T47D (cell line): ENCODE measurements around the gene MAPK1.
"Not testable (repeated sequence)": the region's sequence is repeated elsewhere in the genome, so short reads cannot be mapped to it uniquely, and the experiment has no call there.

Source experiments
- DNase-seq, 2 experiments: peaks; one replicate each; pipeline versions ENCODE4 v3.0.0 to v3.0.0-alpha.2; 2011 to 2012; ENCODE audit warnings: low read depth in 1 of 2, low spot score in 1 of 2
- JUND ChIP-seq: IDR thresholded peaks from 2 replicates; pipeline ENCODE4 v1.6.1; 2012; ENCODE audit warnings: low read depth
- in situ Hi-C: cut with HindIII; loops from 2 replicates; pipeline ENCODE4 v1.10.0; 2016; ENCODE audit warnings: low sequenced_read_pairs, low pct_unique_long_range_greater_than_20kb

Gene MAPK1

GRCh38 chr22:21736084-21736642 is 131.3 kb downstream of the MAPK1 start:
- in situ Hi-C loops, result no loop called here
- no peak for DNase-seq

GRCh38 chr22:21735200-21736083 is 132.0 kb downstream of the MAPK1 start, which contains the start of gene YPEL1:
TSS of gene YPEL1 (minus strand) at chr22:21735794. CDS start at chr22:21710744, 25,050 bp downstream.
- in situ Hi-C loops, result no loop called here
- peak; percentile 94 to 96 for DNase-seq
- TF ChIP-seq JUND, result no peak

More at GRCh38 chr22:21736084-21736642, 131.3 kb downstream of the MAPK1 start:
- TF ChIP-seq JUND, result no peak

DNA sequence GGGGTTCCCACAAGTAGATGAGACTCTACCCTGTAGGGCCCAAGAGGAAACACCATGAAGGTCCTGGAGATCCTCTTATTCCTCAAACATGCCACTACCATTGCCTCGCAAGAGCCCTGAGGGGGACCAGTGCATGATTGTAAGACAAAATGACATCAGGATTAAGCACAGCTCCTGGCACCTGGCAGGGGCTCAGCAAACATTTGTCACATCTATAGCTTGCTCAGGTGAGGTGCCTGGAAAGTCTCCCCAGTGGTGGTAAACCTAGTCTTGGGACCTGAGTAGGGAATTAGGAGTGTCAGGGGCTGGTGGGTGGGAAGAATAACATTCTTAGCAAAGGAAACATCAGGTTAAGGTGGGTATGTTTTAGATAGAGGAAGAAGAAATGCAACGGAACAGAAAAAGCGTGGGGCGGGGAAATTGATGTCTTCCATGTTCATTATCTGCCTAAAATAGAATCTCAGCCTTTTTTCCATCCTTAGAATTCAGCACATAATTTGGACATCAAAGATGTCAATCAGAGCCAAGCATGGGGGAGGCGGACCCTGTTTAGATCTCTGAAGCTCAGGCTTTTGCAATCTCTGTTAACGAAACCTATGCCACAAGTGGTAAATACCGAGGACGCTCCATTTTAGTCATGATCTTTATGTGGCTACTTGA is 132.8 kb downstream of the MAPK1 start:
- DNase-seq, result no peak
- in situ Hi-C loops, result no loop called here
- no peak for TF ChIP-seq JUND

- in situ Hi-C loops, result no loop called here
- TF ChIP-seq JUND, result no peak
- DNase-seq, result no peak
Measured at GRCh38 chr22:21731503-21731902, 135.9 kb downstream of the MAPK1 start.

DNA sequence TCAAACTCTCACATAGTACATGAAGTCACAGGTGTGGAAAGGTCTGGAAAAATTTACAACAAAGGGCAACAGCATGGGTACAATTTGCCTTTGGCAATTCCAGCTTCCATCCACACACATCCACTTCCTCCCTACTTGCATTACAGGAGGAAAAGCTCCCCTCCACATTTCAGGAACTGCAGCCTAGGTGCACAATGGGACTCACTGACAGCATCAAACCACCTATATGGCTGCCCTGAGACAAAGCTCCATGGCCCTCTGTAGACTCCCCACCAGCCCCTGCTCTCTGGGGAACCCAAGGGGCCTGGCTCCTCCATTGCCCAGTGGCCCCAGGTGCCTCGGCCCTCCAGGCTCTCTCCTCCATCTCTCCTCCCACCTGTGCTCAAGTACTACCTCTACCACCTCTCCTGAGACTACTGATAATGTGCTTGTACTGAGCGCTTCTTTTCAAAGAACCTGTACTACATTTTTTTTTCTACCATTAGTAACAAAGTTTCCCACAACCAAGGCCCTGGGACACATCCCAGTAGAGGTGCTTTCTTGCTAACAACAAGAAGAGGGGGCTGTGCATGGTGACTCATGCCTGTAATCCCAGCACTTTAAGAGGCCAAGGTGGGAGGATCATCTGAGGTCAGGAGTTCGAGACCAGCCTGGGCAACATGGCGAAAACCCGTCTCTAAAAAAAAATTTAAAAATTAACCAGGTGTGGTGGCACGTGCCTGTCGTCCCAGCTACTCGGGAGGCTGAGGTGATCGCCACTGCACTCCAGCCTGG is 136.7 kb downstream of the MAPK1 start:
- in situ Hi-C loops, result no loop called here
- no peak for DNase-seq
- no peak for TF ChIP-seq JUND

- in situ Hi-C loops, DNase-seq: not testable (repeated sequence)
Measured at GRCh38 chr22:21729184-21729583, 138.3 kb downstream of the MAPK1 start.

GRCh38 chr22:21728270-21728669 is 139.2 kb downstream of the MAPK1 start:
- no peak for DNase-seq
- TF ChIP-seq JUND, result no peak
- in situ Hi-C loops, result no loop called here

DNA sequence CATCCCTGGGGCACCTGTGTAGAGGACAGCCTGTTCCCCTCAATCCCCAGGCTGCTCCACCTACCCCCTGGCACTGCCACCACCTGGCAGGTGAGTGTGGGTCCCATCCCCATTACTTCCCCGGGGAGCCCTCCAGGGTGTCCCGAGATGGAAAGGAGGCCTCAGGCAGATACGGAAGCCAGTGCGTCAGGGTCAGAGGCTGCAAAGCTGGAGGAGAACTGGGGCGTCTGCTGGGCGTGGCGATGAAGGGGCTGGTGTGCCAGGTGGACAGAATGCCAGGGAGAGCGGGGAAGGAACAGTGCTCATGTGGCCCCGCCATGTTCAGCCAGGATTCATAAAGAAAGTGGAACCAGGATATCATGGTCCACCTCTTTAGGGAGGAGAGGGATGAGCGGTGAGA is 139.7 kb downstream of the MAPK1 start:
- in situ Hi-C loops, result no loop called here
- no peak for TF ChIP-seq JUND
- no peak for DNase-seq

DNA sequence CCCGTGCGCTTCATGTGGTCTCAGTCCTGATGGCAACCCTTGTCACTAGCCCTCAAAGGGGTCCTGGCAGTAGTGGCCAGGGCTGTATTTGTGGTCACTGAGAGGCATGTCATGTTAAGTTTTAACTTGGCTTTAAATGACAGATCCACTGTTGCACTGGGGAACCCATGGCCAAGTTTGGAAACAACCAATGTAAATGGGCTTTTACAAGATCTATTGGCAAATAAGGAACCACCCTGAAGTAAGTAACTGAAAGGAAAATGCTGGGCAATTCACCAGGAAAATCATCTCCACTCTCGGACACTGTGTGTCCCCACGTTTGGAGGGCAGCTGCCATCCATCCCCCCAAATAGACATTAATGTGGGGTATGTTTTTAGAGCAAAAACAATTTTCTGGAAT is 140.3 kb downstream of the MAPK1 start:
- TF ChIP-seq JUND, result no peak
- DNase-seq, result no peak
- in situ Hi-C loops, result no loop called here

DNA sequence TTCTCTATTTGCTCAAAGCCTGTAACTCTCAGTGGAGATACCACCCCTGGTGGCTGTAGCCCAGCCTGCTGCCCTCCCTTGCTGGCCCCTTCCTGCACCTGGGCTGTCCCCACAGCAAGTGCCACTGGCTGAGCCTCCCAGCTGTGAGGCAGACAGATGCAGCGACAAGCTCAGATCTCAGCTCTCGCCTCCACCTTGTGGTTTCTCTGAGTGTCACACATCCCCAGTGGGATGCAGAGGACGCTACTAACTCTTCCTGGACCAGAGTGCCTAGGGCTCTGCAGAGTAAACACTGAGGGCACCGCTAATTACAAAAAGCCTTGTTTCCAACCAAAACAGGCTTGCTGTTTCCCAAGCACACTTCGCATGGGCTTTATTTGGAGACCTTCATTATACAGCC is 140.8 kb downstream of the MAPK1 start:
- in situ Hi-C loops, result no loop called here
- no peak for TF ChIP-seq JUND
- peak in 1 of 2 experiments; percentile 65 for DNase-seq

DNA sequence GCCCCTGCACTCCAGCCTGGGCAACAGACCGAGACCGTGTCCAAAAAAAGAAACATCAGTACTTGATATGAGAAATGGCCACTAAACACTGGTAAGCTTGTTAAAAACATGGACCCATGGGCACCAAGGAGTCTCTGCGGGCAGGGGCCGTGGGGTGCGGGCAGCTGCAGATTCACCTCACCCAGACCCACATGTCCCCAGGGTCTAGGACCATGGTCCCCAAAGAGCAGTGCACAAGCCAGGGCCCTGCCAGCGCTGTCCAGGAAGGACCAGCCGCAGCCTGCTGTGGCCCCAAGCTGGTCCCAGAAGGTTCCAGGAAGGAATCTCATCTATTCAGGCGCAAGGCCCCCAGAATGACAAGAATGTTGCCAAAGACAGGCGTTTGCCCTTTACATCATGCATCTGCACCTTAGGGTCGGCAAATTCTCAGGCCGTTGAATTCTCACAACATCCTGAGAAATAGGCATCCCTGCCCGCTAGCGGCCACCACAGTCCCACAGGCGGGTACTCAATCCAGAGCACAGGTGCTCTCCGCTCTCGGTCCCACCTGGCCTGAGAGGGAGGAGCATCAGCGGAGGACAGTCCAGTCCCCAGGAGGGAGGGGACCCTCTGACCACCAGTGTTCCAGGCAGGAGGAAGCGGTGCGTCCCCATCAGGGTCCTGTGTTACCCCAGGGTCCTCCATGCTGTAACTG is 141.3 kb downstream of the MAPK1 start:
- no peak for DNase-seq
- in situ Hi-C loops, result no loop called here
- TF ChIP-seq JUND, result no peak

DNA sequence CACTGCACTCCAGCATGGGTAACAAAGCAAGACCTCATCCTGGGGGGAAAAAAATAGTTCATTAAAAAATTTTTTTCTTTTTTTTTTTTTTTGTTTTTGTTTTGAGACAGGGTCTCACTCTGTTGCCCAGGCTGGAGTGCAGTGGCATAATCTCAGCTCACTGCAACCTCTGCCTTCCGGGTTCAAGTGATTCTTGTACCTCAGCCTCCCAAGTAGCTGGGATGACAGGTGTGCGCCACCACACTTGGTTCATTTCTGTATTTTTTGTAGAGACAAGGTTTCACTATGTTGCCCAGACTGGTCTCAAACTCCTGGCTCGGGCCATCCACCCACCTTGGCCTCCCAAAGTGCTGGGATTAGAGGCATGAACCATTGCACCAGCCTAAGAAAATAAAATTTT is 142.9 kb downstream of the MAPK1 start:
- in situ Hi-C loops, DNase-seq: not testable (repeated sequence)

DNA sequence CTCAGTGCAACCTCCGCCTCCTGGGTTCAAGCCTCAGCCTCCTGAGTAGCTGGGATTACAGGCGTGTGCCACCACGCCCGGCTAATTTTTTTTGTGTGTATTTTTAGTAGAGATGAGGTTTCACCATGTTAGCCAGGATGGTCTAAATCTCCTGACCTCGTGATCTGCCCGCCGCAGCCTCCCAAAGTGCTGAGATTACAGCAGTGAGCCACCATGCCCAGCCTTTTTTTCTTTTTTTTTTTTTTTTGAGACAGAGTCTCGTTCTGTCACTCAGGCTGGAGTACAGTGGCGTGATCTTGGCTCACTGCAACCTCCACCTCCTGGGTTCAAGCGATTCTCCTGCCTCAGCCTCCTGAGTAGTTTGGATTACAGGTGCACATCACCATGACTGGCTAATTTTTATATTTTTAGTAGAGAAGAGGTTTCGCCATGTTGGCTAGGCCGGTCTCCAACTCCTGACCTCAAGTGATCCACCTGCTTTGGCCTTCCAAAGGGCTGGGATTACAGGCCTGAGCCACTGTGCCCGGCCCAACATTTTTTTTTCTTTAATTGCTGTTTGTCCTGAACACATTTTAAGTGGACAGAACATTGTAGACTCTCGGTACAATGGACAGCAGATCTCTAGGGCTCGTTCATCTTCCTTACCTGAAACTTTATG is 146.1 kb downstream of the MAPK1 start:
- DNase-seq, in situ Hi-C loops: not testable (repeated sequence)

- in situ Hi-C loops, result not testable (repeated sequence)
Measured at GRCh38 chr22:21720191-21720859, 147.1 kb downstream of the MAPK1 start.

More at GRCh38 chr22:21720191-21720859, 147.1 kb downstream of the MAPK1 start:
- DNase-seq, result not testable (repeated sequence)
